ENCODE results near the gene RHOBTB1. TPM values are rescaled to one million over a fixed set of nuclear protein-coding genes. Genes with fewer than 3 reads are reported as not detected.

RHOBTB1 gene
- total and polyA plus RNA-seq, 9 of the 15 experiments (the other 6 are each of a cell fraction or from before 2014, with no cell fraction given) = 1.7 to 11.7 (median 9.3) TPM

- no peak for ATAC-seq
- Histone ChIP-seq H3K4me1 (replicated peaks in 1 of 2; ENCODE audit: control insufficient read depth in 2 of 2, insufficient read depth in 2 of 2, low read length in 2 of 2) (peaks cover 3 to 24% of the 10 kb centered on the region in 2 experiments; a peak in 4 of 5 replicates), H4K20me1 (replicated peaks; ENCODE audit: control insufficient read depth, insufficient read depth, low read length) (no peaks in the 10 kb centered on the region), H3K27me3 (ENCODE audit: control insufficient read depth in 2 of 2, insufficient read depth in 2 of 2, low read length in 2 of 2) (no peaks in the 10 kb centered on the region), H3K36me3 (ENCODE audit: control insufficient read depth, insufficient read depth, low read length) (no peaks in the 10 kb centered on the region), H3K4me3 (no peak overlapping the region), H3K9me1 (ENCODE audit: control insufficient read depth, insufficient read depth, low read length) (no peaks in the 10 kb centered on the region), H2AFZ (ENCODE audit: low read depth, low read length) (peak overlapping the region; percentile 43), H3K9me3 (replicated peaks; ENCODE audit: control insufficient read depth, insufficient read depth, low read depth, low read length) (no peaks in the 10 kb centered on the region), H3K27ac (ENCODE audit: extremely low read depth, low read depth, low read length) (no peak overlapping the region), H3K79me2 (ENCODE audit: control insufficient read depth, insufficient read depth, low read length) (no peaks in the 10 kb centered on the region), H3K4me2 (ENCODE audit: insufficient read depth, low read length) (no peak overlapping the region), H3K9ac (ENCODE audit: insufficient read depth in 1 of 2, low read depth in 2 of 2, low read length in 2 of 2) (no peak overlapping the region)
- no peak for FAIRE-seq
- 7% methylated on average over 4 of the region's 4 CpGs for WGBS (ENCODE audit: insufficient coverage, low coverage, missing lambda C conversion rate)
- no TSS peak for BruUV-seq (replicated peaks)
- in situ Hi-C loops (cut with MboI) = loop anchor here (10.0 kb wide), 1 partner anchor 149 kb away; no protein-coding TSS in a partner anchor
- intact Hi-C loops (cut with micrococcal nuclease) = loop anchor here (1.0 kb wide), 4 partner anchors 80 to 147 kb away; no protein-coding TSS in a partner anchor
- ChIA-PET POLR2A (no interaction called here), CTCF (ENCODE audit: low intra/inter-chr PET ratio) (interaction anchor here (1.0 to 2.4 kb wide), 3 partner anchors 81 to 147 kb away, joined by 4 to 11 read pairs (median 9); no protein-coding TSS in a partner anchor)
- peak in 1 of 4 experiments; percentile 30 for DNase-seq (ENCODE audit: extremely low read depth in 1 of 4, low spot score in 3 of 4)
- no peak for TF ChIP-seq KAT7 (CRISPR knock-in tag; IDR thresholded peaks at IDR 0.05; ENCODE audit: borderline replicate concordance)
- TF ChIP-seq ETV1 (tag; conservative IDR thresholded peaks at IDR 0.05; ENCODE audit: low read depth) = peak; percentile 62
- TF ChIP-seq ESRRA (IDR thresholded peaks at IDR 0.05; ENCODE audit: borderline replicate concordance, low read depth) = peak; percentile 21; the same call in 1 of the 2 replicates
- TF ChIP-seq GATA2 (CRISPR knock-in tag; IDR thresholded peaks at IDR 0.05) = no peak
- no peak for TF ChIP-seq ELF2 (CRISPR knock-in tag; IDR thresholded peaks at IDR 0.05)
- no peak for TF ChIP-seq TAF15 (IDR thresholded peaks at IDR 0.05; ENCODE audit: low read depth, low read length)
- TF ChIP-seq HSF4 (CRISPR knock-in tag; IDR thresholded peaks at IDR 0.05; ENCODE audit: borderline replicate concordance) = no peak
- TF ChIP-seq ZBTB40 (IDR thresholded peaks at IDR 0.05) = no peak
- no peak for TF ChIP-seq ZBTB40 (CRISPR knock-in tag; IDR thresholded peaks at IDR 0.05)
- TF ChIP-seq SMARCA4 (IDR thresholded peaks at IDR 0.05) = peak; percentile 49
- 0 out of 2 replicates have a peak, but pooled peaks have one; percentile 81 for TF ChIP-seq NFATC3 (IDR thresholded peaks at IDR 0.05)
- TF ChIP-seq SIN3A (IDR thresholded peaks at IDR 0.05; ENCODE audit: borderline replicate concordance in 2 of 2, control insufficient read depth in 1 of 2, low read depth in 2 of 2, low read length in 2 of 2) = no peak
- TF ChIP-seq NFE2L1 (tag; IDR thresholded peaks at IDR 0.05; ENCODE audit: borderline replicate concordance, low read depth) = no peak
Observed at GRCh38 chr10:60963441-60964256, 19.7 kb upstream of the RHOBTB1 start.

Data from K562 (cell line).